ENCODE results near the gene BDKRB2. TPM values are rescaled to one million over a fixed set of nuclear protein-coding genes. Genes with fewer than 3 reads are reported as not detected.

BDKRB2 gene
- polyA plus RNA-seq, 2 of the 4 experiments (the other 2 are of a cell fraction) = 13.9 to 21.6 TPM

GRCh38 chr14:96245710-96246538 lies 41.3 kb downstream of the BDKRB2 start:
- 60% methylated on average over 3 of the region's 3 CpGs for WGBS (ENCODE audit: missing lambda C conversion rate)
- DNase-seq (ENCODE audit: low read depth in 1 of 2, low spot score in 1 of 2) = no peak
- Histone ChIP-seq H3K27ac (peak overlapping the region; percentile 76 to 91), H3K4me3 (no peak overlapping the region), H3K9me3 (no peaks in the 10 kb centered on the region), H3K4me2 (peak overlapping the region; percentile 44), H3K4me1 (peaks cover 44% of the 10 kb centered on the region)
- ChIA-PET CTCF (interaction anchor here (0.6 to 9.1 kb wide), 9 partner anchors 8 to 147 kb away, joined by 3 to 66 read pairs (median 4); no protein-coding TSS in a partner anchor), POLR2A (interaction anchor here (0.7 to 1.6 kb wide), 3 partner anchors 15 to 41 kb away, joined by 4 to 5 read pairs (median 4); partner anchors contain the start of gene BDKRB2)
- no peak for TF ChIP-seq ATOH8 (CRISPR knock-in tag; IDR thresholded peaks at IDR 0.05; ENCODE audit: low read depth)
- no peak for TF ChIP-seq ELK1 (IDR thresholded peaks at IDR 0.05; ENCODE audit: low read depth, low read length)
- no peak for TF ChIP-seq ESRRA (IDR thresholded peaks at IDR 0.05; ENCODE audit: borderline replicate concordance, low read length)
- TF ChIP-seq ZNF302 (CRISPR knock-in tag; IDR thresholded peaks at IDR 0.05) = no peak
- TF ChIP-seq ZSCAN20 (CRISPR knock-in tag; IDR thresholded peaks at IDR 0.05) = no peak
- TF ChIP-seq TP53 (CRISPR knock-in tag; IDR thresholded peaks at IDR 0.05) = no peak
- no peak for TF ChIP-seq FOSL2 (IDR thresholded peaks at IDR 0.05)
- no peak for TF ChIP-seq FOSL2 (CRISPR knock-in tag; IDR thresholded peaks at IDR 0.05)
- TF ChIP-seq EP300 (IDR thresholded peaks at IDR 0.05) = no peak
- TF ChIP-seq MAZ (IDR thresholded peaks at IDR 0.05; ENCODE audit: borderline replicate concordance, low read depth, low read length) = no peak
- TF ChIP-seq NFE2L2 (conservative IDR thresholded peaks at IDR 0.05; ENCODE audit: low read length) = no peak
- peak; percentile 45 to 62 for ATAC-seq
- no peak for FAIRE-seq

GRCh38 chr14:96246539-96246847 lies 41.9 kb downstream of the BDKRB2 start:
- ChIA-PET CTCF (interaction anchor here (0.6 to 9.1 kb wide), 10 partner anchors 8 to 148 kb away, joined by 3 to 66 read pairs (median 4); partner anchors contain the start of gene BDKRB1), POLR2A (interaction anchor here (0.7 to 1.6 kb wide), 3 partner anchors 14 to 42 kb away, joined by 4 to 5 read pairs (median 4); partner anchors contain the start of gene BDKRB2)
- Histone ChIP-seq H3K27ac (peak overlapping the region; percentile 76 to 91), H3K4me2 (peak overlapping the region; percentile 44), H3K9me3 (no peaks in the 10 kb centered on the region), H3K4me3 (no peak overlapping the region), H3K4me1 (peaks cover 44% of the 10 kb centered on the region)
- peak; percentile 69 for TF ChIP-seq JUNB (IDR thresholded peaks at IDR 0.05)
- no peak for TF ChIP-seq CHD4 (IDR thresholded peaks at IDR 0.05; ENCODE audit: borderline replicate concordance)
- TF ChIP-seq HES2 (IDR thresholded peaks at IDR 0.05) = 0 out of 2 replicates have a peak, but pooled peaks have one; percentile 45
- no peak for TF ChIP-seq FOSB (CRISPR knock-in tag; IDR thresholded peaks at IDR 0.05)
- no peak for TF ChIP-seq ZFP36 (IDR thresholded peaks at IDR 0.05; ENCODE audit: borderline replicate concordance, partially characterized antibody)
- peak; percentile 42 to 63; a peak in 2 of 5 replicates for TF ChIP-seq EP300 (IDR thresholded peaks at IDR 0.05)
- peak; percentile 50 to 58; a peak in 3 of 5 replicates for TF ChIP-seq JUN (IDR thresholded peaks at IDR 0.05)
- no peak for TF ChIP-seq CBX2 (IDR thresholded peaks at IDR 0.05; ENCODE audit: borderline replicate concordance, low read depth)
- peak; percentile 72 to 86 for TF ChIP-seq CEBPB (IDR thresholded peaks at IDR 0.05)
- TF ChIP-seq RAD21 (conservative IDR thresholded peaks at IDR 0.05 in 1 of 2, IDR thresholded peaks at IDR 0.05 in 1 of 2) = peak in 1 of 2 experiments; percentile 29; a peak in 2 of 5 replicates
- TF ChIP-seq USF2 (IDR thresholded peaks at IDR 0.05) = peak; percentile 43; the same call in 1 of the 2 replicates
- peak; percentile 72 for TF ChIP-seq FOSL2 (IDR thresholded peaks at IDR 0.05)
- TF ChIP-seq FOSL2 (CRISPR knock-in tag; IDR thresholded peaks at IDR 0.05) = peak; percentile 77
- TF ChIP-seq RFX5 (IDR thresholded peaks at IDR 0.05) = no peak
- no peak for TF ChIP-seq ESRRA (IDR thresholded peaks at IDR 0.05; ENCODE audit: borderline replicate concordance, low read length)
- TF ChIP-seq RNF2 (IDR thresholded peaks at IDR 0.05; ENCODE audit: borderline replicate concordance, low read depth) = no peak
- peak; percentile 91 for TF ChIP-seq MAX (IDR thresholded peaks at IDR 0.05)
- TF ChIP-seq SMC3 (IDR thresholded peaks at IDR 0.05) = 0 out of 3 replicates have a peak, but pooled peaks have one; percentile 36
- peak; percentile 25; the same call in 1 of the 3 replicates for TF ChIP-seq BCL3 (IDR thresholded peaks at IDR 0.05)
- TF ChIP-seq GATA3 (IDR thresholded peaks at IDR 0.05; ENCODE audit: borderline replicate concordance) = peak; percentile 56; the same call in 1 of the 2 replicates
- no peak for TF ChIP-seq HMGXB4 (CRISPR knock-in tag; IDR thresholded peaks at IDR 0.05; ENCODE audit: borderline replicate concordance)
- TF ChIP-seq MYC (IDR thresholded peaks at IDR 0.05; ENCODE audit: borderline replicate concordance, low read length) = peak; percentile 81; the same call in 1 of the 2 replicates
- ATAC-seq = peak; percentile 93 to 96
- FAIRE-seq = no peak
- DNase-seq (ENCODE audit: low read depth in 1 of 2, low spot score in 1 of 2) = peak; percentile 82 to 91
- WGBS (ENCODE audit: missing lambda C conversion rate) = 14% methylated on average over 1 of the region's 1 CpG
